Pancreas (tissue), 10 donors: ENCODE results near the gene WDR73. TPM values are rescaled to one million over a fixed set of nuclear protein-coding genes. Genes with fewer than 3 reads are reported as not detected.

ENCODE experiments used
- ATAC-seq, 4 donors: fragments of 200-7000 bp; cut with Tn5 transposase; one replicate each; pipeline versions ENCODE4 v1.8.0 to v1.9.1; 2020; ENCODE audit warnings: mild to moderate bottlenecking in 4 of 4, moderate library complexity in 4 of 4
- DNase-seq, 6 donors: peaks; one replicate each; pipeline ENCODE4 v3.0.0-alpha.2; 2020
- FAIRE-seq: peaks from 2 replicates; lab custom pipeline; 2012; peaks lifted over from hg19 to GRCh38; lab: Jason Lieb, UNC
- H3K27ac ChIP-seq, 4 donors: fragments of 200-600 bp; sonication (generic); 1 replicate in 3 of 4; 2 replicates in 1 of 4; pipeline versions ENCODE4 v1.5.0 to v1.8.0; 2020
- H3K27me3 ChIP-seq, 4 donors: fragments of 200-600 bp; one replicate each; pipeline ENCODE4 v1.8.0; 2021
- H3K36me3 ChIP-seq, 3 donors: fragments of 200-600 bp; sonication (generic) in 1 of 3; one replicate each; pipeline versions ENCODE4 v1.5.0 to v1.8.0; 2020 to 2021
- H3K4me1 ChIP-seq, 3 donors: fragments of 200-600 bp; one replicate each; pipeline ENCODE4 v1.8.0; 2021
- H3K4me3 ChIP-seq, 4 donors: fragments of 200-600 bp; sonication (generic) in 2 of 4; one replicate each; pipeline versions ENCODE4 v1.5.0 to v1.8.0; 2020 to 2021
- H3K9me3 ChIP-seq, 4 donors: fragments of 200-600 bp; one replicate each; pipeline ENCODE4 v1.8.0; 2021
- WGBS, 2 donors: extraction: QIAGEN DNeasy Blood & Tissue Kit; methylation state at CpG; one replicate each; pipeline ENCODE4 v1.1.7; 2013; 5-methylcytosine and 5-hydroxymethylcytosine counted together
- intact Hi-C, 3 donors: fragments of 100-400 bp; cut with DNase I; formaldehyde crosslinking; loops; one replicate each; pipeline versions ENCODE4 v1.11.1 to v1.14.2; 2022
- polyA plus RNA-seq, 2 donors: library from polyadenylated mRNA; stranded (reverse); fragments of 200-250 nt; gene quantifications; one replicate each; pipeline ENCODE4 v1.2.3, GENCODE V29; 2013
- total RNA-seq, 6 donors: library from RNA; stranded (reverse); fragmentation: NEBNext Ultra II Directional in 4 of 6; extraction: Animal tissue kit (Norgen Biotek cat#: 25700) in 4 of 6; gene quantifications; one replicate each; pipeline versions ENCODE4 v1.2.1 to v1.2.4, GENCODE V29; 2021 to 2023
- TF ChIP-seq, protein P1 (sequence below), 4 donors: fragments of 200-600 bp; sonication (generic) in 3 of 4; IDR thresholded peaks; one replicate each; pipeline versions ENCODE4 v1.5.0 to v1.8.0; 2021; ENCODE audit warnings: antibody characterized with exemption in 4 of 4
- donor health status: healthy with polysubstance abuse.
- donor health status: DM: no; HTN: no; CAD: no; lungs with moderate emphysema.
- donor health status: DM: no; HTN: no; CAD: no.
- donor health status: control.
- donor health status: control.
- donor health status: Bipolar disorder and iron deficiency.
- donor health status: DM: yes; HTN: yes; CAD: no.
- donor health status: DM: no; HTN: no; CAD: no.
- donor health status: DM: no; HTN: no; CAD: no.
- donor health status: DM: yes; HTN: yes; CAD: no.

The WDR73 gene
- total and polyA plus RNA-seq, 8 donors = 10.5 to 28.3 (median 12.1) TPM

DNA sequence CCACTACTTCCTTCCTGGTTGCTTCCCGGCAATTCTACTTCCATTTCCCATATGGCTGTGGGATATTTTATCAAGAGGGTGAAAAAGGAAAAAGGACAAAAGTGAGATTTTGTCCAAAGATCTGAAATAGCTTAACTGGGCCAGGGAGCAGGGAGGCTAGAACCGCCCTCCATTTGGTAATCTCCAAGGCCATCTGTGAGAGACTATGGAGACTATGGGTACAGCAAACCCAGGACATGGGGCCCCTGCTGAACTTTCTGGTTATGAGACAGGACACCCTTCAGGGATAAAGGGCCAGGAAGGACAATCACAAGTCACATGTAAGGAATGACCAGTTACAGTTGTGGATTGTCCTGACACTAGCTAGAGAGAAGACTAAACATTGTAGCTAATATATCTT is 29.0 kb downstream of the WDR73 start:
- intact Hi-C loops = no loop called here
- Histone ChIP-seq H3K27ac (no peak overlapping the region), H3K4me1 (no peaks in the 10 kb centered on the region), H3K36me3 (peaks cover 5 to 20% (median 11%) of the 10 kb centered on the region in 3 donors), H3K4me3 (no peak overlapping the region), H3K27me3 (no peaks in the 10 kb centered on the region), H3K9me3 (peaks cover 0 to 4% (median 0%) of the 10 kb centered on the region in 4 donors)
- FAIRE-seq (no peak), ATAC-seq (no peak), DNase-seq (no peak)
- 78 to 88% methylated on average over 2 of the region's 2 CpGs for WGBS, 2 donors
- TF ChIP-seq, protein P1, sequence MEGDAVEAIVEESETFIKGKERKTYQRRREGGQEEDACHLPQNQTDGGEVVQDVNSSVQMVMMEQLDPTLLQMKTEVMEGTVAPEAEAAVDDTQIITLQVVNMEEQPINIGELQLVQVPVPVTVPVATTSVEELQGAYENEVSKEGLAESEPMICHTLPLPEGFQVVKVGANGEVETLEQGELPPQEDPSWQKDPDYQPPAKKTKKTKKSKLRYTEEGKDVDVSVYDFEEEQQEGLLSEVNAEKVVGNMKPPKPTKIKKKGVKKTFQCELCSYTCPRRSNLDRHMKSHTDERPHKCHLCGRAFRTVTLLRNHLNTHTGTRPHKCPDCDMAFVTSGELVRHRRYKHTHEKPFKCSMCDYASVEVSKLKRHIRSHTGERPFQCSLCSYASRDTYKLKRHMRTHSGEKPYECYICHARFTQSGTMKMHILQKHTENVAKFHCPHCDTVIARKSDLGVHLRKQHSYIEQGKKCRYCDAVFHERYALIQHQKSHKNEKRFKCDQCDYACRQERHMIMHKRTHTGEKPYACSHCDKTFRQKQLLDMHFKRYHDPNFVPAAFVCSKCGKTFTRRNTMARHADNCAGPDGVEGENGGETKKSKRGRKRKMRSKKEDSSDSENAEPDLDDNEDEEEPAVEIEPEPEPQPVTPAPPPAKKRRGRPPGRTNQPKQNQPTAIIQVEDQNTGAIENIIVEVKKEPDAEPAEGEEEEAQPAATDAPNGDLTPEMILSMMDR (IDR thresholded peaks at IDR 0.05) = no peak

DNA sequence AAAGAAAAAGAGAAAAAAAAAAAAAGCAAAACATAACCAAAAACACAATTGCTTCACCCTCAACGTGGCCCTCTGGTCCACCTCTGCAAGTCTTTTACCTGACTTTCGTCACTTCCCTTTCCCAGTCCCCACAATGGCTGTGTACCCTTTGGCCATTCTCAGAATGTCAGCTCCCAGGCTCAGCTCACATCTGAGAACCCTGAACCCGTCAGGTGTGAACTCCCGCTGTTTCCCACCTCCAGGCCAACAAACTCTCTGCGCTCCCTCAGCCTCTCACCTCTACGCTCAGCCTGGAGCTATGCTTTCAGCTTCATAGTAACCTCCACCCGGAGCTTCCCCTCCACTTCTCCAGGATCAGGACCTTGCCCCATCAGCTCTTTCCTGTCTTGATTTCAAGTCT is 29.7 kb downstream of the WDR73 start:
- WGBS, 2 donors = 91 to 96% methylated on average over 6 to 7 of the region's 7 CpGs
- Histone ChIP-seq H3K27me3 (no peaks in the 10 kb centered on the region), H3K4me1 (no peaks in the 10 kb centered on the region), H3K9me3 (peaks cover 0 to 4% (median 0%) of the 10 kb centered on the region in 4 donors), H3K36me3 (peaks cover 5 to 20% (median 11%) of the 10 kb centered on the region in 3 donors), H3K4me3 (no peak overlapping the region), H3K27ac (no peak overlapping the region)
- DNase-seq = no peak
- no peak for ATAC-seq
- FAIRE-seq = no peak
- TF ChIP-seq, protein P1 (IDR thresholded peaks at IDR 0.05) = no peak
- intact Hi-C loops = no loop called here

DNA sequence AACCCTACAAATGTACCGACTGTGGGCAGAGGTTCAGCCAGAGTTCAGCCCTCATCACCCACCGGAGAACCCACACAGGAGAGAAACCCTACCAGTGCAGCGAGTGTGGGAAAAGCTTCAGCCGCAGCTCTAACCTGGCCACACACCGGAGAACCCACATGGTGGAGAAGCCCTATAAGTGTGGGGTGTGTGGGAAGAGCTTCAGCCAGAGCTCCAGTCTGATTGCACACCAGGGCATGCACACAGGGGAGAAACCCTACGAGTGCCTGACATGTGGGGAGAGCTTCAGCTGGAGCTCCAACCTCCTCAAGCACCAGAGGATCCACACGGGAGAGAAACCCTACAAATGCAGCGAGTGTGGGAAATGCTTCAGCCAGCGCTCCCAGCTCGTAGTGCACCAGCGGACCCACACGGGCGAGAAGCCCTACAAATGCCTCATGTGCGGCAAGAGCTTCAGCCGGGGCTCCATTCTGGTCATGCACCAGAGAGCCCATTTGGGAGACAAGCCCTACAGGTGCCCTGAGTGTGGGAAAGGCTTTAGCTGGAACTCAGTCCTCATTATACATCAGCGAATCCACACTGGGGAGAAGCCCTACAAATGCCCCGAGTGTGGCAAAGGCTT is 32.6 kb downstream of the WDR73 start:
- peaks cover 5 to 20% (median 11%) of the 10 kb centered on the region in 3 donors for H3K36me3 ChIP-seq
- H3K27me3 ChIP-seq = no peaks in the 10 kb centered on the region
- H3K4me1 ChIP-seq = no peaks in the 10 kb centered on the region
- FAIRE-seq (no peak), DNase-seq (peak in 1 of 6 donors; percentile 21), ATAC-seq (no peak)
- H3K27ac ChIP-seq = no peak overlapping the region
- TF ChIP-seq, protein P1 (IDR thresholded peaks at IDR 0.05) = no peak
- intact Hi-C loops = no loop called here
- peaks cover 0 to 4% (median 0%) of the 10 kb centered on the region in 4 donors for H3K9me3 ChIP-seq
- H3K4me3 ChIP-seq = no peak overlapping the region
- WGBS, 2 donors = 99% methylated on average over 17 of the region's 17 CpGs

DNA sequence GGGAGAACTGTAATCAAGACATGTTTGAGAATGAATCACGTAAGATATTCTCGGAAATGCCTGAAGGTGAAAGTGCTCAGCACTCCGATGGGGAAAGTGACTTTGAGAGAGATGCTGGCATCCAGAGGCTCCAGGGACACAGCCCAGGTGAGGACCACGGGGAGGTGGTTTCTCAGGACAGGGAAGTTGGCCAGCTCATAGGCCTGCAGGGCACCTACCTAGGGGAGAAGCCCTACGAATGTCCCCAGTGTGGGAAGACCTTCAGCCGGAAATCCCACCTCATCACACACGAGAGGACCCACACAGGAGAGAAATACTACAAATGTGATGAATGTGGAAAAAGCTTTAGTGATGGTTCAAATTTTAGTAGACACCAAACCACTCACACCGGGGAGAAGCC is 33.5 kb downstream of the WDR73 start:
- intact Hi-C loops = no loop called here
- Histone ChIP-seq H3K27me3 (no peaks in the 10 kb centered on the region), H3K4me1 (no peaks in the 10 kb centered on the region), H3K27ac (no peak overlapping the region), H3K36me3 (peaks cover 5 to 20% (median 11%) of the 10 kb centered on the region in 3 donors), H3K9me3 (peaks cover 0 to 4% (median 0%) of the 10 kb centered on the region in 4 donors), H3K4me3 (no peak overlapping the region)
- TF ChIP-seq, protein P1 (IDR thresholded peaks at IDR 0.05) = no peak
- DNase-seq = peak in 1 of 6 donors; percentile 4
- no peak for FAIRE-seq
- ATAC-seq = no peak
- 98 to 100% methylated on average over 8 of the region's 8 CpGs for WGBS, 2 donors

DNA sequence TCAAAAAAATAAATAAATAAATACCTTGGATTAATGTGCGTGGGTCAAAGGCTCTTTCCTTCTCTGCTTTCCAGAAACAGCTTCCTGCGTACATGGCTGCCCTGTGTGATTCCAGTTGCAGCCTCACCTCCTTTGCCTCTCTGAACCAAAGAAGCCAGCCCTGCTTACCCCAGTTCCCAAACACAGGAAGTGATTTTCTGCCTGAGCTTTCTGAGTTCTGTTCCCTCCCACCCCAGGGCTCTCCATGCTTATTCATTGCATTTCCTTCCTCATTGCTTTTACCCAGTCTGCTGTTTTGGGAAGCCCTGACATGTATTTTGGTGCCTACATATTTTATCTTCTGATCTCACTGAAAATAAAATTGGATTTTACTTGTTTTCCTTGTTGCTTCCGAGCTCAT is 37.8 kb downstream of the WDR73 start:
- Histone ChIP-seq H3K36me3 (peaks cover 0 to 8% (median 6%) of the 10 kb centered on the region in 3 donors), H3K27me3 (no peaks in the 10 kb centered on the region), H3K4me1 (no peaks in the 10 kb centered on the region), H3K4me3 (no peak overlapping the region), H3K27ac (no peak overlapping the region), H3K9me3 (peaks cover 0 to under 1% (median 0%) of the 10 kb centered on the region in 4 donors)
- DNase-seq (peak in 1 of 6 donors; percentile 15), FAIRE-seq (no peak), ATAC-seq (peak in 3 of 4 donors; percentile 18 to 69 (median 35))
- TF ChIP-seq, protein P1 (IDR thresholded peaks at IDR 0.05) = no peak
- WGBS, 2 donors = 92% methylated on average over 3 of the region's 3 CpGs
- intact Hi-C loops = no loop called here
